Activated CD4-positive, alpha-beta memory T cell treated with anti-CD3 and anti-CD28 coated beads, Interleukin-2, amount 10 ng/mL, durations not matched to agents 7 days and 5 days (primary cell): ENCODE results near the gene TNFAIP8. TPM values are rescaled to one million over a fixed set of nuclear protein-coding genes. Genes with fewer than 3 reads are reported as not detected.
A peak's percentile ranks its signal among the peaks of the same experiment; 100 is the strongest.
"Not testable (repeated sequence)": the region's sequence is repeated elsewhere in the genome, so short reads cannot be mapped to it uniquely, and the experiment has no call there.

Experiments
- CTCF ChIA-PET: fragments of 350-600 bp; sonication (Branson Sonifier 250); formaldehyde crosslinking; loops from one replicate; lab custom pipeline; 2021; ENCODE audit warnings: antibody characterized with exemption, inconsistent platforms; lab: Charles Lee
- POLR2A ChIA-PET: fragments of 350-600 bp; sonication (Branson Sonifier 250); formaldehyde crosslinking; loops from one replicate; lab custom pipeline; 2021; ENCODE audit warnings: antibody characterized with exemption; lab: Charles Lee
- DNase-seq: peaks from one replicate; pipeline ENCODE4 v3.0.0-alpha.2; 2020
- H3K27ac Mint-ChIP-seq: one replicate; pipeline ENCODE4 v1.8.0; 2021; ENCODE audit warnings: mild to moderate bottlenecking, mixed read lengths
- H3K27me3 Mint-ChIP-seq: one replicate; pipeline ENCODE4 v1.8.0; 2021; ENCODE audit warnings: mixed read lengths
- H3K36me3 Mint-ChIP-seq: one replicate; pipeline ENCODE4 v1.8.0; 2021; ENCODE audit warnings: low read depth, mixed read lengths
- H3K4me1 Mint-ChIP-seq: one replicate; pipeline ENCODE4 v1.8.0; 2021; ENCODE audit warnings: mixed read lengths
- H3K4me3 Mint-ChIP-seq: one replicate; pipeline ENCODE4 v1.8.0; 2021; ENCODE audit warnings: mild to moderate bottlenecking, mixed read lengths
- H3K9me3 Mint-ChIP-seq: one replicate; pipeline ENCODE4 v1.8.0; 2021; ENCODE audit warnings: mixed read lengths
- total RNA-seq, 2 experiments: library from RNA; stranded (reverse); gene quantifications; one replicate each; pipeline ENCODE4 v1.2.3, GENCODE V29; 2021

Gene TNFAIP8
- total RNA-seq, 2 experiments from 2014 or later, result 161 to 163 TPM

- no peak overlapping the region for H3K27ac Mint-ChIP-seq
- H3K9me3 Mint-ChIP-seq, result peaks cover 6% of the 10 kb centered on the region
- peak; percentile 71 for DNase-seq
- ChIA-PET POLR2A (interaction anchor here (1.2 to 1.3 kb wide), 2 partner anchors 447 to 451 kb away, joined by 3 to 6 read pairs; partner anchors contain the start of gene DTWD2), CTCF (interaction anchor here (0.7 to 3.2 kb wide), 14 partner anchors 9 to 452 kb away, joined by 3 to 43 read pairs (median 4); partner anchors contain the start of gene DTWD2)
- peaks cover 21% of the 10 kb centered on the region for H3K27me3 Mint-ChIP-seq
- H3K4me3 Mint-ChIP-seq, result no peak overlapping the region
- H3K36me3 Mint-ChIP-seq, result no peaks in the 10 kb centered on the region
- H3K4me1 Mint-ChIP-seq, result peaks cover 18% of the 10 kb centered on the region
These were observed 79.8 kb downstream of the TNFAIP8 start for GRCh38 chr5:119435436-119436132.

- H3K4me3 Mint-ChIP-seq, H3K9me3 Mint-ChIP-seq, DNase-seq, H3K36me3 Mint-ChIP-seq, H3K27ac Mint-ChIP-seq, POLR2A ChIA-PET: not testable (repeated sequence)
- CTCF ChIA-PET, result interaction anchor here (2.4 kb wide), 1 partner anchor 450 kb away, joined by 6 read pairs; the partner anchor contains the start of gene DTWD2
- Mint-ChIP-seq H3K27me3 (peaks cover 33% of the 10 kb centered on the region), H3K4me1 (peaks cover 18% of the 10 kb centered on the region)
These were observed 82.2 kb downstream of the TNFAIP8 start for GRCh38 chr5:119437785-119438586.

GRCh38 chr5:119438587-119438917 lies 82.7 kb downstream of the TNFAIP8 start:
- H3K9me3 Mint-ChIP-seq, H3K4me3 Mint-ChIP-seq, H3K27ac Mint-ChIP-seq, DNase-seq, H3K36me3 Mint-ChIP-seq, POLR2A ChIA-PET: not testable (repeated sequence)
- H3K4me1 Mint-ChIP-seq, result peaks cover 18% of the 10 kb centered on the region
- CTCF ChIA-PET, result interaction anchor here (2.4 kb wide), 1 partner anchor 451 kb away, joined by 6 read pairs; the partner anchor contains the start of gene DTWD2
- peaks cover 37% of the 10 kb centered on the region for H3K27me3 Mint-ChIP-seq

GRCh38 chr5:119439140-119439631 lies 83.4 kb downstream of the TNFAIP8 start:
- ChIA-PET POLR2A (no interaction called here), CTCF (interaction anchor here (2.4 kb wide), 1 partner anchor 451 kb away, joined by 6 read pairs; the partner anchor contains the start of gene DTWD2)
- no peak overlapping the region for H3K27ac Mint-ChIP-seq
- no peak for DNase-seq
- H3K4me1 Mint-ChIP-seq, result peaks cover 17% of the 10 kb centered on the region
- H3K27me3 Mint-ChIP-seq, result peaks cover 39% of the 10 kb centered on the region
- H3K4me3 Mint-ChIP-seq, result peak overlapping the region; percentile 48
- H3K9me3 Mint-ChIP-seq, result peaks cover 2% of the 10 kb centered on the region
- H3K36me3 Mint-ChIP-seq, result no peaks in the 10 kb centered on the region

GRCh38 chr5:119439632-119440031 lies 83.8 kb downstream of the TNFAIP8 start:
- H3K4me3 Mint-ChIP-seq, DNase-seq, H3K9me3 Mint-ChIP-seq, H3K27ac Mint-ChIP-seq, H3K36me3 Mint-ChIP-seq, POLR2A ChIA-PET: not testable (repeated sequence)
- peaks cover 14% of the 10 kb centered on the region for H3K4me1 Mint-ChIP-seq
- H3K27me3 Mint-ChIP-seq, result peaks cover 41% of the 10 kb centered on the region
- CTCF ChIA-PET, result interaction anchor here (2.4 kb wide), 1 partner anchor 452 kb away, joined by 6 read pairs; the partner anchor contains the start of gene DTWD2

- H3K4me3 Mint-ChIP-seq, H3K36me3 Mint-ChIP-seq, CTCF ChIA-PET, H3K27ac Mint-ChIP-seq, H3K4me1 Mint-ChIP-seq, H3K9me3 Mint-ChIP-seq, DNase-seq, POLR2A ChIA-PET: not testable (repeated sequence)
- H3K27me3 Mint-ChIP-seq, result peaks cover 32% of the 10 kb centered on the region
These were observed 88.8 kb downstream of the TNFAIP8 start for GRCh38 chr5:119444643-119445042.

GRCh38 chr5:119445544-119445943 lies 89.7 kb downstream of the TNFAIP8 start:
- Mint-ChIP-seq H3K36me3 (no peaks in the 10 kb centered on the region), H3K27ac (no peak overlapping the region), H3K9me3 (peaks cover 6% of the 10 kb centered on the region), H3K4me1 (no peaks in the 10 kb centered on the region), H3K4me3 (no peak overlapping the region), H3K27me3 (peaks cover 35% of the 10 kb centered on the region)
- no peak for DNase-seq
- ChIA-PET CTCF (no interaction called here), POLR2A (no interaction called here)

Other genes with a start within 250 kb of the TNFAIP8 start
- 10 to 100 TPM; 57.2 to 59.1 TPM for gene HSD17B4, start 96.5 kb downstream of the TNFAIP8 start, total RNA-seq